Esophagus muscularis mucosa (tissue), 4 donors: ENCODE results near the gene HOXC12. TPM values are rescaled to one million over a fixed set of nuclear protein-coding genes. Genes with fewer than 3 reads are reported as not detected.

Experiments
- DNase-seq: peaks from one replicate; pipeline ENCODE4 v3.0.0-alpha.2; 2017; ENCODE audit errors: extremely low spot score
- H3K27ac ChIP-seq, 4 donors: fragments of 200-600 bp; sonication (generic); replicated peaks in 1 of 4; 1 replicate in 3 of 4; 2 replicates in 1 of 4; pipeline ENCODE4 v1.5.1; 2016 to 2019; ENCODE audit warnings: mild to moderate bottlenecking in 1 of 4
- H3K27me3 ChIP-seq, 4 donors: fragments of 200-600 bp; sonication (generic); one replicate each; pipeline versions ENCODE4 v1.5.1 to v1.6.0; 2016 to 2019
- H3K36me3 ChIP-seq, 4 donors: fragments of 200-600 bp; sonication (generic); one replicate each; pipeline ENCODE4 v1.5.1; 2016 to 2019
- H3K4me1 ChIP-seq, 4 donors: fragments of 200-600 bp; sonication (generic); one replicate each; pipeline ENCODE4 v1.5.1; 2016 to 2019
- H3K4me3 ChIP-seq, 4 donors: fragments of 200-600 bp; sonication (generic); 1 replicate in 2 of 4; 2 replicates in 2 of 4; pipeline ENCODE4 v1.5.1; 2016 to 2019; ENCODE audit warnings: mild to moderate bottlenecking in 4 of 4, moderate library complexity in 1 of 4
- H3K9me3 ChIP-seq, 4 donors: fragments of 200-600 bp; sonication (generic); 1 replicate in 3 of 4; 2 replicates in 1 of 4; pipeline ENCODE4 v1.5.1; 2016 to 2019
- EP300 ChIP-seq: sonication (generic); formaldehyde crosslinking; IDR thresholded peaks from one replicate; pipeline ENCODE4 v1.6.1; 2017; ENCODE audit warnings: antibody characterized with exemption
- POLR2A ChIP-seq: fragments of 450-650 bp; IDR thresholded peaks from one replicate; pipeline ENCODE4 v1.6.1; 2017; ENCODE audit warnings: antibody characterized with exemption, moderate library complexity, mild to moderate bottlenecking, low read depth
- POLR2AphosphoS5 ChIP-seq, 2 donors: sonication (generic); formaldehyde crosslinking; IDR thresholded peaks; one replicate each; pipeline ENCODE4 v1.6.1; 2017; ENCODE audit warnings: antibody characterized with exemption in 2 of 2
- WGBS: methylation state at CpG from one replicate; pipeline ENCODE4 v1.1.5; 2018; 5-methylcytosine and 5-hydroxymethylcytosine counted together
- intact Hi-C: fragments of 100-400 bp; cut with DNase I; formaldehyde crosslinking; loops from one replicate; pipeline ENCODE4 v1.15.1; 2023
- total RNA-seq, 4 donors: library from RNA; depleted of rRNA; stranded (reverse); fragments of >200 nt; gene quantifications; one replicate each; pipeline versions ENCODE4 v1.1.0 to v1.2.1, GENCODE V29; 2016
- TF ChIP-seq, protein P1 (sequence below), 3 experiments: fragments of 200-600 bp in 2 of 3; fragments of 450-650 bp in 1 of 3; sonication (generic) in 2 of 3; IDR thresholded peaks; one replicate each; pipeline ENCODE4 v1.5.1; 2017 to 2019; ENCODE audit warnings: antibody characterized with exemption in 3 of 3, mild to moderate bottlenecking in 2 of 3, moderate library complexity in 1 of 3

Gene HOXC12
- not detected for total RNA-seq

DNA sequence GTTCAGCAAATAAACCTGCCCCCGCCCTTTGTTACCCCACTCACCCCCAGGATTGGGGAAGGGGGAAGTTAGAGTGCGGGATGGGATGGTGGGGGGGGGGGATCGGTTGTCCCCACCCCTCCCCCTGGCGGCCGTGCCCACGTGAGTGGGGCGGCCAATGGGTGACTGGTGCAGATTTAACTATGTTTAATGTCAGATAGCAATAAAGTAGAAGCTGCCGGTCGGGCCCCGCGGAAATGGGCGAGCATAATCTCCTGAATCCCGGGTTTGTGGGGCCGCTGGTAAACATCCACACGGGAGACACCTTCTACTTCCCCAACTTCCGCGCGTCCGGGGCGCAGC lies at the start of gene HOXC12:
Gene HOXC12, plus strand, starts transcription at position 210 of the 342 bp plus-strand sequence. Its CDS starts 27 bp downstream, at position 237.
- TF ChIP-seq, protein P1, sequence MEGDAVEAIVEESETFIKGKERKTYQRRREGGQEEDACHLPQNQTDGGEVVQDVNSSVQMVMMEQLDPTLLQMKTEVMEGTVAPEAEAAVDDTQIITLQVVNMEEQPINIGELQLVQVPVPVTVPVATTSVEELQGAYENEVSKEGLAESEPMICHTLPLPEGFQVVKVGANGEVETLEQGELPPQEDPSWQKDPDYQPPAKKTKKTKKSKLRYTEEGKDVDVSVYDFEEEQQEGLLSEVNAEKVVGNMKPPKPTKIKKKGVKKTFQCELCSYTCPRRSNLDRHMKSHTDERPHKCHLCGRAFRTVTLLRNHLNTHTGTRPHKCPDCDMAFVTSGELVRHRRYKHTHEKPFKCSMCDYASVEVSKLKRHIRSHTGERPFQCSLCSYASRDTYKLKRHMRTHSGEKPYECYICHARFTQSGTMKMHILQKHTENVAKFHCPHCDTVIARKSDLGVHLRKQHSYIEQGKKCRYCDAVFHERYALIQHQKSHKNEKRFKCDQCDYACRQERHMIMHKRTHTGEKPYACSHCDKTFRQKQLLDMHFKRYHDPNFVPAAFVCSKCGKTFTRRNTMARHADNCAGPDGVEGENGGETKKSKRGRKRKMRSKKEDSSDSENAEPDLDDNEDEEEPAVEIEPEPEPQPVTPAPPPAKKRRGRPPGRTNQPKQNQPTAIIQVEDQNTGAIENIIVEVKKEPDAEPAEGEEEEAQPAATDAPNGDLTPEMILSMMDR (IDR thresholded peaks at IDR 0.05): no peak
- TF ChIP-seq POLR2A (no peak), POLR2AphosphoS5 (IDR thresholded peaks at IDR 0.05) (no peak), EP300 (no peak)
- Histone ChIP-seq H3K27me3 (peaks cover 10 to 100% (median 98%) of the 10 kb centered on the region in 4 donors), H3K27ac (no peak within 1 kb of the TSS), H3K9me3 (no peaks in the 10 kb centered on the region), H3K4me3 (no peak within 1 kb of the TSS), H3K4me1 (peaks cover 7 to 48% (median 31%) of the 10 kb centered on the region in 4 donors), H3K36me3 (no peaks in the 10 kb centered on the region)
- intact Hi-C loops: no loop called here
- DNase-seq: no peak
- 0% methylated on average over 6 of the region's 20 CpGs for WGBS

- DNase-seq: no peak
- Histone ChIP-seq H3K27ac (no peak overlapping the region), H3K4me1 (no peaks in the 10 kb centered on the region), H3K36me3 (no peaks in the 10 kb centered on the region), H3K4me3 (no peak overlapping the region), H3K27me3 (peaks cover 0 to 66% (median 0%) of the 10 kb centered on the region in 4 donors), H3K9me3 (no peaks in the 10 kb centered on the region)
- TF ChIP-seq EP300 (no peak), POLR2A (no peak), POLR2AphosphoS5 (IDR thresholded peaks at IDR 0.05) (no peak)
- TF ChIP-seq, protein P1 (IDR thresholded peaks at IDR 0.05): no peak
- 85% methylated on average over 3 of the region's 3 CpGs for WGBS
- intact Hi-C loops: no loop called here
Observed at GRCh38 chr12:53907103-53907502, 47.6 kb upstream of the HOXC12 start.

DNA sequence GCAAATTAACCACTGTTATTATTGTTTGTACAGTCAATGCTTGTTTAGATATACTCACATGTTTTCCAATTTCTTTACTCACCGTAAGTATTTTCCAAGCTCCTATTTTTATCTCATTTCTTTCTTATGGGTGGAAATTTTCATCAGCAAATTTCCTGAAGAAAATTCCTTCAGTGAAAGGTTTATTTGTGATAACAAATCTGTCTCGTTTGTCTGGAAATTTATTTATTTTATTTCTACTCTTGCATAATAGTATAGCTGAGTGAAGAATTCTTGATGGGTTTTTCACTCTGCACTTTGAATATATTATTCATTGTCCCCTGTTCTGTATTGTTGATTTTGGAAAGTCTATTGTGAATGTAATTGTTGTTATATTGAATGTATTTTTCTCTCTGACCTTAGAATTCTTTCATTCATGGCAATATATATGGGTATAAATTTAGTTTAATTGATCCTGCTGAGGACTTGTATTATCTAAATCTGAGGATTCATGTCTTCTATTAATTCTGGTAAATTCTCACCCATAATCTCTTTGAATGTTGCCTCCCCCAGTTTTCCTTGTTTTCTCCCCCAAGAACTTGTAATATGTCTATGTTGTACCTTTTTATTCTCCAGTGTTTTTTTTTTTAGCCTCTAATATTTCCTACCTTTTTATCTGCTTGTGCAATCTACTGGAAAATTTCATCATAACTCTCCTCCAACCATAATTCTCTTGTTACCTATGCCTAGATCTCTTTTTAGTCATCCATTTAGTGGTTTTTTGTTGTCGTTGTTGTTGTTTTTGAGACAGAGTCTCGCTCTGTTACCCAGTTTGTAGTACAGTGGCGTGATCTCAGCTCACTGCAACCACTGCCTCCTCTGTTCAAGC lies 37.7 kb upstream of the HOXC12 start:
- no peak for TF ChIP-seq POLR2AphosphoS5 (IDR thresholded peaks at IDR 0.05)
- TF ChIP-seq POLR2A: no peak
- no peak for TF ChIP-seq EP300
- TF ChIP-seq, protein P1 (IDR thresholded peaks at IDR 0.05): no peak
- intact Hi-C loops: no loop called here
- 79% methylated on average over 5 of the region's 5 CpGs for WGBS
- no peak overlapping the region for H3K27ac ChIP-seq
- H3K9me3 ChIP-seq: no peaks in the 10 kb centered on the region
- H3K4me1 ChIP-seq: no peaks in the 10 kb centered on the region
- no peak overlapping the region for H3K4me3 ChIP-seq
- H3K27me3 ChIP-seq: peaks cover 0 to 86% (median 8%) of the 10 kb centered on the region in 4 donors
- H3K36me3 ChIP-seq: no peaks in the 10 kb centered on the region
- DNase-seq: no peak

DNA sequence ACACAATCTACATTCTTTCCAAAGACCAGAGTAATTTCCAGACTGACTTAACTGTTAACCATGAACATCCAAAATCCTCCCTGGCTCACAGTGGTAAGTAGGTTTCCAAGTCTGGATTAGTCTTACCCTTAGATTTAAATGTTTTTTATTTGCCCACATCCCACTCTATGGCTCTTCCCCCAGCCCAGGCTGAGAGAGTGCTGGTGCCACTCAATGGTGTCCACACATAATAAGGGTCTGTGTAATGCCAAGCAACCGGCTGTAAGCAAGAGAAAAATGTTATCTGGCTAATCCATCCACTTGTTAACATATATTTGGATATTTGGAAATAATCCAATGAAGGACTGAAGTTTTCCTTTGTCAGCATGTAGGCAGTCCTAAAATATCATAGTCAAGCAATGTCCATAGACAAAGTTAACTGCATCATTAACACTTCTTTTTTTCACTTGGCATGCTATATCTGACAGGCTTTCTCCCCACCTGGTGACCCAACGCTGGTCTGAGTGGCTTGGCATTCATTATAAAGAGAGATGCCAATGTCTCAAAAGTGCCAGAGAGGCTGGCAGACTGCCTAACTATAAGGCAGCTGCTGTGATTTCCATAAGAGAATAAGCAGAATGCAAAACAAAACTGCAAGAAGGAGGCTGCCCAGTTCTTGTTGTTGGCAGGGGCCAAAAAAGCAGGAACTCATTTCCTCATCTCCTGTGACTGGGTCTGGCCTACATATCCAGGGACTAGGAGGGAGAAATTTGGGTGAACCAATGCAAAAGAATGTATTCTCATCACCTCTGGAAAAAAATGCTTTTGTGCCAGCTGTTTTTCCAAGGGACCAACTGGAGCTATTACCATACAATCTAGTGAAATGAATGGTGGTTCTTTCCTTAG lies 29.9 kb upstream of the HOXC12 start:
- no peak for DNase-seq
- no peak overlapping the region for H3K4me3 ChIP-seq
- no peaks in the 10 kb centered on the region for H3K9me3 ChIP-seq
- H3K27me3 ChIP-seq: peaks cover 0 to 100% (median 56%) of the 10 kb centered on the region in 4 donors
- H3K36me3 ChIP-seq: no peaks in the 10 kb centered on the region
- WGBS: 44% methylated on average over 2 of the region's 2 CpGs
- intact Hi-C loops: no loop called here
- TF ChIP-seq POLR2AphosphoS5 (IDR thresholded peaks at IDR 0.05) (no peak), POLR2A (no peak), EP300 (no peak)
- TF ChIP-seq, protein P1 (IDR thresholded peaks at IDR 0.05): no peak
- no peak overlapping the region for H3K27ac ChIP-seq
- H3K4me1 ChIP-seq: peaks cover 0 to 12% (median 6%) of the 10 kb centered on the region in 4 donors
